Measurements from ENCODE around the gene CYP2B6. TPM values are rescaled to one million over a fixed set of nuclear protein-coding genes. Genes with fewer than 3 reads are reported as not detected.
"Not testable (repeated sequence)": the region's sequence is repeated elsewhere in the genome, so short reads cannot be mapped to it uniquely, and the experiment has no call there.

The CYP2B6 gene
- total RNA-seq, 1 donor from 2014 or later, result 1.9 TPM

DNA sequence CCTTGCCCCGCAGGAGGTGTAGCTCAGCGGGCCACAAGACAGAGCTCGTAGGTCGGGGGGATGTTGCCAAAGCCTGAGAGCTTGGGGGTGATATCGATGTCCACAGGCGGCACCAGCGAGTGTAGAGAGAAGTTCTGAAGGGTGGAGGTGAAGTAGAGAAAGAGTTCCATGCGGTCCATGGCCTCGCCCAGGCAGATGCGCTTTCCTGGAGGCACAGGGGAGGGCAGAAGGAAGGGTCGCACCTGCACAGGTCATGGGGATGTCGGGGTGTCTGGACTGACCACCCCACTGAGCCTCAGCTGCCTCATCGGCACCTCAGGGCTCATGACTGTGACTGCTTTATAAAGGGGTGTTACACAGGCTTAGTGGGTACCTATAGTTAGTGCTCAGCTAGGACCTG is 59.3 kb downstream of the CYP2B6 start:
- intact Hi-C loops (cut with DNase I), result no loop called here
- Histone ChIP-seq H3K27ac (no peak overlapping the region), H3K27me3 (no peaks in the 10 kb centered on the region), H3K4me3 (no peak overlapping the region), H3K36me3 (no peaks in the 10 kb centered on the region), H3K4me1 (no peaks in the 10 kb centered on the region), H3K9me3 (no peaks in the 10 kb centered on the region)
- no peak for DNase-seq
- ATAC-seq, result no peak
- TF ChIP-seq, protein P1, sequence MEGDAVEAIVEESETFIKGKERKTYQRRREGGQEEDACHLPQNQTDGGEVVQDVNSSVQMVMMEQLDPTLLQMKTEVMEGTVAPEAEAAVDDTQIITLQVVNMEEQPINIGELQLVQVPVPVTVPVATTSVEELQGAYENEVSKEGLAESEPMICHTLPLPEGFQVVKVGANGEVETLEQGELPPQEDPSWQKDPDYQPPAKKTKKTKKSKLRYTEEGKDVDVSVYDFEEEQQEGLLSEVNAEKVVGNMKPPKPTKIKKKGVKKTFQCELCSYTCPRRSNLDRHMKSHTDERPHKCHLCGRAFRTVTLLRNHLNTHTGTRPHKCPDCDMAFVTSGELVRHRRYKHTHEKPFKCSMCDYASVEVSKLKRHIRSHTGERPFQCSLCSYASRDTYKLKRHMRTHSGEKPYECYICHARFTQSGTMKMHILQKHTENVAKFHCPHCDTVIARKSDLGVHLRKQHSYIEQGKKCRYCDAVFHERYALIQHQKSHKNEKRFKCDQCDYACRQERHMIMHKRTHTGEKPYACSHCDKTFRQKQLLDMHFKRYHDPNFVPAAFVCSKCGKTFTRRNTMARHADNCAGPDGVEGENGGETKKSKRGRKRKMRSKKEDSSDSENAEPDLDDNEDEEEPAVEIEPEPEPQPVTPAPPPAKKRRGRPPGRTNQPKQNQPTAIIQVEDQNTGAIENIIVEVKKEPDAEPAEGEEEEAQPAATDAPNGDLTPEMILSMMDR (IDR thresholded peaks at IDR 0.05), result no peak

DNA sequence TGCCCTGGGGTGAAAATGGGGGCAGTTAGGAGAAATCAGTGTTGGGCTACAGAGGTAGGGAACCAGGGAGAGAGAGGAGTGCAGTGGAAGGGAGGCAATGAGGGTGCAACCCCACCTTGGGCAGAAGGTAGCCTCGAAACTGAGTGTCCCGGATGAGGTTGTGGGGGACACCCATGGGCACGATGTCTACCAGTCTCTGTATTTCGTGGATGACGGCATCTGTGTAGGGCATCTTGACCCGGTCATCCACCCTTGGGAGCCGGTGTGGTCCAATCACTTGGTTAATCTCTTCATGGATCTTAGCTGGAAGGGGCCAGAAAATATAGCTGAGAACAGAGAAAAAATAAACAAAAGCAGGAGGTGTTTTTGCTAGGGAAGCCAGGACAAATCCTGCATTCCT is 61.1 kb downstream of the CYP2B6 start:
- intact Hi-C loops (cut with DNase I); H3K9me3 ChIP-seq; H3K36me3 ChIP-seq; H3K4me3 ChIP-seq; H3K27ac ChIP-seq; H3K4me1 ChIP-seq; H3K27me3 ChIP-seq; DNase-seq; ATAC-seq: not testable (repeated sequence)

DNA sequence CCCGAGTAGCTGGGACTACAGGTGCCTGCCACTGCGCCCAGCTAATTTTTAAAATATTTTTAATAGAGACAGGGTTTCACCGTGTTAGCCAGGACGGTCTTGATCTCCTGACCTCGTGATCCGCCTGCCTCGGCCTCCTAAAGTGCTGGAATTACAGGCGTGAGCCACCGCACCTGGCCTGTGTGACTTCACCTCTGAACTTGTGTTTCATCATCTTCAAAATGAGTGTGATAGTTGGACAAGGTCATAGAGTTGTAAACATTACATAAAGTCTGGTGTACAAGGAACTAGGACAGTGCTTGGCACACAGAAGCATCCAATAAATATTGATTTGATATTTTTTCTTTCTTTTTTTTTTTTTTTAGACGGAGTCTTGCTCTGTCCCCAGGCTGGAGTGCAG is 62.2 kb downstream of the CYP2B6 start:
- not testable (repeated sequence) for ATAC-seq, H3K27me3 ChIP-seq, H3K36me3 ChIP-seq

DNA sequence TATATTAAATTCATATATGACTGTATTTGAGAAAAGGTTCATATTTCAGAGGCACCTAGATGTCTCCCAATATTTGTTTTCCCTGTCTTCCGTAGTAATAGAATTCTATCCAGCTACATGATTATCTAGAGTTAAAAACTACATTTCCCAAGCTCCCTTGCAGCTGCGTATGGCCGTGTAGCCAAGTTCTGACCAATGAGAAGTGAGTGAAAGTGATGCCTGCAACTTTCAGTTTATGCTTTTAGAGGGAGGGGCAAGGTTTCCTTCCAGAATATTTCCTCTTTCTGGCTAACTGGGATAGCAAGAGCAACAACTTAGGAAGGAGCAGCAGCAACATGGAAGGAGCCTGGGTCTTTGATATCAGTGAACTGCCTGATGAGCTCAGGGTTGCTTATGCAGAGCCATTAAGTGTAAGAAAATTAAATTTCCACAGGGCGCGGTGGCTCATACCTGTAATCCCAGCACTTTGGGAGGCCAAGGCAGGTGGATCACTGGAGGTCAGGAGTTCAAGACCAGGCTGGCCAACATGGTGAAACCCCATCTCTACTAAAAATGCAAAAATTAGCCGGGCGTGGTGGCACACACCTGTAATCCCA is 74.0 kb downstream of the CYP2B6 start:
- DNase-seq, result no peak
- intact Hi-C loops (cut with DNase I), result no loop called here

More for the DNA sequence above, 62.2 kb downstream of the CYP2B6 start:
- H3K4me1 ChIP-seq; H3K27ac ChIP-seq; H3K9me3 ChIP-seq; H3K4me3 ChIP-seq; intact Hi-C loops (cut with DNase I); DNase-seq: not testable (repeated sequence)

More for the DNA sequence above, 74.0 kb downstream of the CYP2B6 start:
- peaks cover 9% of the 10 kb centered on the region for H3K27me3 ChIP-seq
- H3K27ac ChIP-seq, result no peak overlapping the region
- no peaks in the 10 kb centered on the region for H3K4me1 ChIP-seq
- TF ChIP-seq, protein P1 (IDR thresholded peaks at IDR 0.05), result no peak
- H3K36me3 ChIP-seq, result no peaks in the 10 kb centered on the region
- no peaks in the 10 kb centered on the region for H3K9me3 ChIP-seq
- H3K4me3 ChIP-seq, result no peak overlapping the region
- ATAC-seq, result peak; percentile 34

Other genes with a start within 250 kb of the CYP2B6 start
- gene ACTMAP, start 240.8 kb upstream of the CYP2B6 start, total RNA-seq, result 18.5 TPM
- gene SNRPA, start 240.1 kb upstream of the CYP2B6 start, total RNA-seq, result 51.7 TPM
- gene MIA, start 215.8 kb upstream of the CYP2B6 start, total RNA-seq, result not detected
- gene RAB4B, start 213.0 kb upstream of the CYP2B6 start, total RNA-seq, result 45.4 TPM
- 173 TPM for gene EGLN2, start 192.1 kb upstream of the CYP2B6 start, total RNA-seq
- not detected for gene CYP2A6, start 140.8 kb upstream of the CYP2B6 start, total RNA-seq
- gene CYP2A7, start 109.1 kb upstream of the CYP2B6 start, total RNA-seq, result 1.7 TPM
- not detected for gene CYP2A13, start 97.2 kb downstream of the CYP2B6 start, total RNA-seq
- gene CYP2F1, start 123.2 kb downstream of the CYP2B6 start, total RNA-seq, result not detected
- 11.1 TPM for gene CYP2S1, start 201.9 kb downstream of the CYP2B6 start, total RNA-seq
- gene AXL, start 227.9 kb downstream of the CYP2B6 start, total RNA-seq, result 59.1 TPM